HG03175 (cell line): Measurements from ENCODE around the gene CLEC18B.
"Not testable (repeated sequence)": the region's sequence is repeated elsewhere in the genome, so short reads cannot be mapped to it uniquely, and the experiment has no call there.

Experiments
- ATAC-seq: cut with Tn5 transposase; IDR thresholded peaks from one replicate; pipeline ENCODE4 v1.9.1; 2021; ENCODE audit warnings: mild to moderate bottlenecking, moderate library complexity; ENCODE audit not compliant: unreplicated experiment

The CLEC18B gene

GRCh38 chr16:74446866-74447265 is 25.6 kb upstream of the CLEC18B start:
- ATAC-seq: no peak

DNA sequence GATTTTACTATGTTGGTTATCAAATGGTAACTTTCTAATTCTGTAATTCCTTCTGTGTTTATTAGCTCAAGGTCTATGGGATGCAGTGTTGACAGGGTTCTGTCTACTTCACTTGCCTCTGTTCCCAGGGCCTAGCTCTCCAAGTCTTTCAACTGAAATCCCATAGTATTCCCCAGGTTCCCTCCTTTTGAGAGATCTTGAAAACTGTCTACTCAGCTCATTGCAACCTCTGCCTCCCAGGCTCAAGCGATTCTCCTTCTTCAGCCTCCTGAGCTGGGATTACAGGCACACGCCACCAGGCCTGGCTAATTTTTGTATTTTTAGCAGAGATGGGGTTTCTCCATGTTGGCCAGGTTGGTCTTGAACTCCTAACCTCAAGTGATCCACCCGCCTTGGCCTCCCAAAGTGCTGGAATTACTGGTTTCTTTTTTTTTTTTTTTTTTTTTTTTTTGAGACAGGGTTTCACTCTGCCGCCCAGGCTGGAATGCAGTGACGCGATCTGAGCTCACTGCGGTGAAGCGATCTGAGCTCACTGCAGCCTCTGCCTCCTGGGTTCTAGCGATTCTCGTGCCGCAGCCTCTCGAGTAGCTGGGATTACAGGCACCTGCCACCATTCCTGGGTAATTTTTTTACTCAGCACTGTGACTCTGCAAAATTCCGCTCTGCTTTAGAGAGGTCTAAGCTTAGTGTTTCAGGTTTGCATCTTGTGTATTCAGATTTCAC is 22.5 kb upstream of the CLEC18B start:
- ATAC-seq: not testable (repeated sequence)

- ATAC-seq: no peak
Observed at GRCh38 chr16:74439685-74440084, 18.4 kb upstream of the CLEC18B start.

- ATAC-seq: no peak
Observed at GRCh38 chr16:74438492-74438979, 17.3 kb upstream of the CLEC18B start.

DNA sequence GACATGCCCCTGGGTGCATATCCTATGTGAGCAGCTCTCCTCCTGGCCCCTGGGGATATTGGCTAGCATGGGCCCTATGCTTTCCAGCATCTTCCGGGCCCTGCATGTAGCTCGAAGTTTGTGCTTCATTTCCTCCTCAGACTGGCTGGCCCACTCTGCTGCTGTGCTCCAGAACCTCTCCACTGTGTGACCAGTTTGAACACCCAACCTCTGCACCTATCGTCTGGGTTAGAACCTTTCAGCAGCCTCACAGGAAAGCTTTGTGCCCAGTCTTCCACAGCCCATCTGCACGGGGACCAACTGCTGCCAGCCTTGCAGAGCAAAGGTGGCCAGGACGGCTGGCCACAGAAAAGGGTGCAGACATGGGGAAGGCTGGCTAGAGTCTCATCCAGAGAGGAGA is 10.2 kb upstream of the CLEC18B start:
- no peak for ATAC-seq

GRCh38 chr16:74430036-74430712 is 8.9 kb upstream of the CLEC18B start:
- peak; percentile 76 for ATAC-seq

- not testable (repeated sequence) for ATAC-seq
Observed at GRCh38 chr16:74428493-74428892, 7.2 kb upstream of the CLEC18B start.

GRCh38 chr16:74425751-74426150 is 4.5 kb upstream of the CLEC18B start:
- ATAC-seq: not testable (repeated sequence)

DNA sequence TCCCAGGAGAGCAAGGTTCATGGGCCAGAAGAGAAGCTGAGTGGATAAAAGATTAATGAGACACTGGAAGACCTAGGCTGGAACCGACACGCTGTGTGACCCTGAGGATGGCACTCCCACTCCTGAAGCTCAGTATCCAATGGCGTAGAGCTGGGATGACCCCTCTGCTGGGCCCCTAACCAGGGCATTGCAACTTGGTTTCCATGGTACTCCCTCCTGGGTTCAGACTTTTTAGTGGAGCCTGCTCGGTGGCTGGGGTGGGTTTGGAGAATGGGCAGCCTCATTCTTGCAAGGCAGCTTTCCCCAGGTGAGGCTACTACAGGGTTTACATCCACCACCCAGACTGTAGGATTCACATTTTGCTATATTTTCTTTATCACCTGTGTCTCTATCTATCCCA is 2.4 kb upstream of the CLEC18B start:
- not testable (repeated sequence) for ATAC-seq

- ATAC-seq: not testable (repeated sequence)
Observed at GRCh38 chr16:74422086-74422485, 808 bp upstream of the CLEC18B start.

DNA sequence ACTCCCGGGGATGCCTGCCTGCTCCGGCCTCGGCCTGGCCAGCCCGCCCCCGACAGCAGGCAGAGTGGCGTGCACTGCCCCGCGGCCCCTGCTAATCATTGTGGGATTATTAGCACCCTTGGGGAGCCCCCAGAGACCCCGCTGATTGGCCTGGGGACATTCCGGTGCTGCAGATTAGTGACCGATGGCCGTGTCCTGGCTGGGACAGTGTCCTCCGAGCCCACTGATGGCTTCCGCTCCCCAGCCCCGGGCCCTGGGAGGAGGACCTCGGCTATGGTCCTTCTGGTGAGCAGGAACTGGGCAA is 156 bp upstream of the CLEC18B start:
- not testable (repeated sequence) for ATAC-seq

GRCh38 chr16:74419811-74420210 is 1.5 kb downstream of the CLEC18B start:
- not testable (repeated sequence) for ATAC-seq

DNA sequence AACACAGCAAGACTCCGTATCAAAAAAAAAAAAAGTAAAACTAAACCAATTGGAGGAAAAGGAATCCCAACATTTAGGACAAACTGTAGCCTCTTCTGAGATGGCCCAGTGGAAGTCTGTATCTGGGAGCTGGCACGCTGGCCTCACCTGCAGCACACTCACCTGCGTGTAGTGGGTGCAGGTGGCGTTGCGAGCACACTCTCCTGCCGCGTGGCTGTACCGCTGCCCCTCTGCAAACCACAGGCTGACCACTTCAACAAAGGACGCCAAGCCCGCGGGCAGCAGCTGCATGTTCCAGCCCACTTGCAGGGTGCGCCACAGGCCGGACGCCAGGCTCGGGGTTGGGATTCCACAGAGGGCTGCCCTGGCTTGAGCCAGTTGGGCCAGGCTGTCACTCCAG is 3.4 kb downstream of the CLEC18B start:
- ATAC-seq: not testable (repeated sequence)

- not testable (repeated sequence) for ATAC-seq
Observed at GRCh38 chr16:74413920-74414319, 7.4 kb downstream of the CLEC18B start.

GRCh38 chr16:74413485-74413884 is 7.8 kb downstream of the CLEC18B start:
- ATAC-seq: not testable (repeated sequence)

DNA sequence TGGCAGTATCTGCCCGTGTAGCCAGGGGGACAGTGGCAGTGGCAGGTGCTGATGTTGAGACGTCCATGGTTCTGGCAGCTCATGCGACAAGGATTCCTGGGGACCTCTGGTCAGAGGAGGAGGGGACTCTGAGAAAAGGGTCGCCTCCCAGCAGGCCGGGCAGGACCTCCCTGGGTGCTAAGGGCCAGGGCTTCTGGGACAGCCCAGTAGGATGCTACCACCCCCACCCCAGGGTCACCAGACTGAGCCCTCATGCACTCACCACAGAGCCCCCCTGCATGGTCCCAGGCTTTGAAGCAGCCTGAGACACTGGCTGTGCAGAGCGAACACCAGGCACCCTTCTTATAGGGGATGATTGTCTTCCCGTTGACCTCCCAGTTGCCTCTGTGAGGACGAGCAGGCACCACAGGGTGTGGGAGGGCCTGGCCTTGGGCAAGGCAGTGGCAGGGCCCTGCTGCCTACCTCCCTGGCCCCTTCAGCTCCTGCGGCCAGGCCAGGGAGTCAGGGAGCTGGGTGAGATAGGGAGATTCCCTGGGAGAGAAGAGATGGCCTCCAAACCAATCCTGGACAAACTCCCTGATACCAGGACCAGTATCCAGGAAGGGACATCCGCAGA is 8.4 kb downstream of the CLEC18B start:
- not testable (repeated sequence) for ATAC-seq

DNA sequence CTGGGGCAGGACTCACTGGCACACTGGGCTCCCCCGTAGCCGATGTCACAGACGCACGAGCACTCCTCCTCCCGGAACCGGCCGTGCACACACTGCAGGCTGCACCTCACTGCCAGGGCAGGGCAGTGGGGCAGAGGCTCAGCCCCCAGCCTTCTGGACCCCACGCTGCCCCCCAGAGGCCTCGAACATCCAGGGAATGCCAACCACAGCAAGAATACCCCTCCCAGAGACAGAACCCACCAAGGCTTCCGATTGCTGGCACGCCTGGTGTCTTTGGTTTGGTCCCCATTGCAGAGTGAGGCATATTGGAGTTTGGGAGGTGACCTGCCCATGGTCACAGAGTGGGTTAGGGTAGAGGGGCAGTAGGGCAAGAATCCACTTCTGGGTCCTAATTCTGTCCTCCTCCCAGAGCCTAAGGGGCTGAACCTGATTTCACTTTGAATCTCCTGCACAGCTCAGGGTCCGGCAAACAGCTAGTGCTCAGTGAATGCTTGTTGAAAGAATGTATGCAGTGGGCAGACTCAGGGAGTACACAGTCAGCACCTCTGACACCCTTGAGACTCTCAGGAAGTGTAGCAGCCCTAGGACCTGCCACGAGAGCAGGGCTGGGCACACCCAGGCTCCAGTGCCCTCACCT is 9.0 kb downstream of the CLEC18B start:
- not testable (repeated sequence) for ATAC-seq

DNA sequence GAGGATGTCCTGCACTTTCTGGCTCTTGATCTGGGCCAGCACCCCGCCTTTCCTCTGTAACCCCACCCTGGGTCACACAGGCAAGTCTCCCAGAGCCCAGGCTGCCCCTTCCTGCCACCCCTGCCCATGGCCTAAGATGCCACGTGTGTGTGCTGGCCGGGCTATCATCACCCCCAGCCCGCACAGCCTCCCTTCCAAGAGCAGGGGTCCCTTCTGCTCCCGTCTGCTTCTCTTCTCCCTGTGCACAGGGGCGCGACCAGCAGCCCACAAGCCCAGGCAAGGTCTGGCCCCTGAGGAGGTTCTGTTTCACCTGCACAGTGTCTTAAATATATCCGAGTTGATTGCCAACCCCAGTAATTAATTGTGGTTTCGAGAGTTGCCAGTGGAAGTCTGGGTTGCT is 10.3 kb downstream of the CLEC18B start:
- not testable (repeated sequence) for ATAC-seq

DNA sequence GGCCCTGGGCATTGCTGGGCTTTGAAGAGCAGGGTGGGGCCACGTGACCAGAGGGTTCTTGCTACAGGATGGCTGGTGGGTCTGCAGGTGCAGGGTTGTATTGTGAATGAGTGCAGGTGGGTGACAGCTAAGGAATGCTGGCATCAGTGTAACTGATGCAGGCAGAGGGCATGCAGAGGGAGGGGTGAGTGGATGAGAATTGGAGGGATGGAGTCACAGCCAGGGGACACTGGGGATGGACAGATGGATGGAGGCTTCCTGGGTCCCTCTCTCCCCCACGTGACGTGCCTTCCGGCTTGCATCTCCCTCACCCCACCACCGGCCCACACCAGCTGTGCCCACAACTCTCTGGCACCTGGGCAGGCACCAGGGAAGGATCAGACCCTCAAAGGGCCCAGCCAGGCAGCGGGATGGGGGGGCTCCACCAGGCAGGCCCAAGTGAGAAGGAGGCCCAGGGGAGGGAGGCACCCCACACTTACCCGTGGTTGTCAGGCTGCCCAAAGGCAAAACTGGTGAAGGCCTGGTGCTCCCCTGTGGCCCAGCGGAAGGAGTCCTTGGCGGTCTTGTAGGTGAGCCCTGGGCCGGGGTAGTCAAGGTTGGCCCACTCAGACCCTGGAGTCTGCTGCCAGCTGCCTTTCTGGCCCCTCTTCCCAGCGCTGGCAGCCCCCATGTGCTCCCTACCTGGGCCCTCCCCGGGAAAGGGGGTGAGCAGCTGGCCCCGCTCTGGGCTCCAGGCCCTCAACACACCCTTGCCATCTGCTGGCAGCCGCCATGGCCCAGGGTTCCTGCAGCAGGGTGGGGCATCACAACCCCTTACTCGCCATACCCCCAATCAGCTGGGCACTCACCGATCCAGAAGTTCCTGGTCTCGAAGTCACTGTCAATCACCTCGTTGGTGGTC is 11.0 kb downstream of the CLEC18B start:
- ATAC-seq: not testable (repeated sequence)

GRCh38 chr16:74409185-74409981 is 11.9 kb downstream of the CLEC18B start:
- not testable (repeated sequence) for ATAC-seq
